HepG2 (cell line): Measurements from ENCODE around the gene SMIM14. TPM values are rescaled to one million over a fixed set of nuclear protein-coding genes. Genes with fewer than 3 reads are reported as not detected.
A peak's percentile ranks its signal among the peaks of the same experiment; 100 is the strongest.

Experiments used
- FIP1L1 ChIP-seq: fragments of 200-400 bp; formaldehyde crosslinking; IDR thresholded peaks from 2 replicates; pipeline ENCODE4 v1.6.1; 2018; ENCODE audit warnings: low read depth, mild to moderate bottlenecking, low read length, moderate library complexity, borderline replicate concordance; ENCODE audit not compliant: insufficient read depth
- HHEX ChIP-seq: IDR thresholded peaks from 2 replicates; pipeline ENCODE4 v1.6.1; 2016; ENCODE audit warnings: control low read depth
- HOXA5 ChIP-seq: sonication (generic); formaldehyde crosslinking; IDR thresholded peaks from 2 replicates; pipeline ENCODE4 v1.4.0; 2020; ENCODE audit warnings: missing genetic modification reagents
- HOXA7 ChIP-seq: sonication (generic); formaldehyde crosslinking; IDR thresholded peaks from 2 replicates; pipeline ENCODE4 v1.8.1; 2022; ENCODE audit warnings: mild to moderate bottlenecking, missing genetic modification reagents, moderate library complexity
- HOXD1 ChIP-seq: sonication (generic); formaldehyde crosslinking; IDR thresholded peaks from 2 replicates; pipeline ENCODE4 v1.5.0; 2020; ENCODE audit warnings: missing genetic modification reagents
- JUNB ChIP-seq: sonication (generic); formaldehyde crosslinking; IDR thresholded peaks from 2 replicates; pipeline ENCODE4 v1.8.0; 2022; ENCODE audit warnings: missing genetic modification reagents, mild to moderate bottlenecking, borderline replicate concordance
- MIER3 ChIP-seq: IDR thresholded peaks from 2 replicates; pipeline ENCODE4 v1.6.1; 2016; ENCODE audit warnings: missing compliant biosample characterization, borderline replicate concordance
- MTF2 ChIP-seq: sonication (generic); formaldehyde crosslinking; IDR thresholded peaks from 2 replicates; pipeline ENCODE4 v1.5.0; 2020; ENCODE audit warnings: missing genetic modification reagents, borderline replicate concordance
- MXI1 ChIP-seq: IDR thresholded peaks from 3 replicates; pipeline ENCODE4 v1.6.1; 2012; ENCODE audit warnings: low read depth, low read length, inconsistent platforms, borderline replicate concordance
- MZF1 ChIP-seq: sonication (generic); formaldehyde crosslinking; IDR thresholded peaks from 2 replicates; pipeline ENCODE4 v1.8.1; 2023; ENCODE audit warnings: mild to moderate bottlenecking, missing genetic modification reagents, borderline replicate concordance
- NCOA1 ChIP-seq: sonication (generic); formaldehyde crosslinking; IDR thresholded peaks from 2 replicates; pipeline ENCODE4 v1.9.0; 2021; ENCODE audit warnings: missing genetic modification reagents
- PHF21A ChIP-seq: sonication (generic); formaldehyde crosslinking; IDR thresholded peaks from 2 replicates; pipeline ENCODE4 v1.5.0; 2020; ENCODE audit warnings: mild to moderate bottlenecking, missing genetic modification reagents
- REPIN1 ChIP-seq: sonication (generic); formaldehyde crosslinking; IDR thresholded peaks from 2 replicates; pipeline ENCODE4 v1.8.0; 2022; ENCODE audit warnings: missing genetic modification reagents, low read depth, mild to moderate bottlenecking, borderline replicate concordance
- ZIK1 ChIP-seq: sonication (generic); formaldehyde crosslinking; IDR thresholded peaks from 2 replicates; pipeline ENCODE4 v1.5.0; 2020; ENCODE audit warnings: mild to moderate bottlenecking, low read depth, missing genetic modification reagents, borderline replicate concordance
- ZKSCAN8 ChIP-seq: IDR thresholded peaks from 2 replicates; pipeline ENCODE4 v1.6.1; 2016; ENCODE audit warnings: borderline replicate concordance, missing genetic modification reagents, missing compliant biosample characterization
- ZNF564 ChIP-seq: sonication (generic); formaldehyde crosslinking; IDR thresholded peaks from 2 replicates; pipeline ENCODE4 v1.8.1; 2023; ENCODE audit warnings: mild to moderate bottlenecking, missing genetic modification reagents
- ZNF614 ChIP-seq: IDR thresholded peaks from 2 replicates; pipeline ENCODE4 v1.6.1; 2018; ENCODE audit warnings: missing biosample characterization, missing genetic modification reagents, inconsistent platforms, borderline replicate concordance
- polyA plus RNA-seq, 8 experiments: library from polyadenylated mRNA; depleted of rRNA in 3 of 8; stranded (reverse) in 7 of 8; unstranded in 1 of 8; fragments of >200 nt; fragmentation: Illumina TruSeq in 4 of 8; extraction: Trizol in 4 of 8; gene quantifications; 2 replicates each; pipeline versions ENCODE4 v1.2.1 to v1.2.3, GENCODE V29; 2011 to 2016; ENCODE audit warnings: low read depth in 4 of 8, missing spikeins in 1 of 8, mixed read lengths in 1 of 8; ENCODE audit not compliant: insufficient read depth in 1 of 8
- total RNA-seq, 5 experiments: library from RNA; depleted of rRNA; stranded (reverse); fragments of >200 nt; fragmentation: Illumina TruSeq; extraction: Trizol; gene quantifications; 2 replicates each; pipeline ENCODE4 v1.2.3, GENCODE V29; 2016; ENCODE audit warnings: low read depth in 1 of 5
- TF ChIP-seq, protein P1 (sequence below): sonication (generic); formaldehyde crosslinking; IDR thresholded peaks from 2 replicates; pipeline ENCODE4 v1.4.0; 2020; ENCODE audit warnings: low read depth, mild to moderate bottlenecking, missing genetic modification reagents
- TF ChIP-seq, protein P2 (sequence below): sonication (generic); formaldehyde crosslinking; IDR thresholded peaks from 2 replicates; pipeline ENCODE4 v1.4.0; 2020; ENCODE audit warnings: missing genetic modification reagents
- TF ChIP-seq, protein P3 (sequence below): sonication (generic); formaldehyde crosslinking; conservative IDR thresholded peaks from 2 replicates; pipeline ENCODE4 v1.4.0; 2020; ENCODE audit warnings: missing genetic modification reagents
- TF ChIP-seq, protein P4 (sequence below): sonication (generic); formaldehyde crosslinking; IDR thresholded peaks from 2 replicates; pipeline ENCODE4 v1.4.0; 2020; ENCODE audit warnings: missing genetic modification reagents
- TF ChIP-seq, protein P5 (sequence below): sonication (generic); formaldehyde crosslinking; IDR thresholded peaks from 2 replicates; pipeline ENCODE4 v1.4.0; 2020; ENCODE audit warnings: mild to moderate bottlenecking, missing genetic modification reagents

Gene SMIM14
- total and polyA plus RNA-seq, 2 of the 13 experiments (the other 11 are each of a cell fraction or from before 2014, with no cell fraction given), result 16.3 to 28.1 TPM

DNA sequence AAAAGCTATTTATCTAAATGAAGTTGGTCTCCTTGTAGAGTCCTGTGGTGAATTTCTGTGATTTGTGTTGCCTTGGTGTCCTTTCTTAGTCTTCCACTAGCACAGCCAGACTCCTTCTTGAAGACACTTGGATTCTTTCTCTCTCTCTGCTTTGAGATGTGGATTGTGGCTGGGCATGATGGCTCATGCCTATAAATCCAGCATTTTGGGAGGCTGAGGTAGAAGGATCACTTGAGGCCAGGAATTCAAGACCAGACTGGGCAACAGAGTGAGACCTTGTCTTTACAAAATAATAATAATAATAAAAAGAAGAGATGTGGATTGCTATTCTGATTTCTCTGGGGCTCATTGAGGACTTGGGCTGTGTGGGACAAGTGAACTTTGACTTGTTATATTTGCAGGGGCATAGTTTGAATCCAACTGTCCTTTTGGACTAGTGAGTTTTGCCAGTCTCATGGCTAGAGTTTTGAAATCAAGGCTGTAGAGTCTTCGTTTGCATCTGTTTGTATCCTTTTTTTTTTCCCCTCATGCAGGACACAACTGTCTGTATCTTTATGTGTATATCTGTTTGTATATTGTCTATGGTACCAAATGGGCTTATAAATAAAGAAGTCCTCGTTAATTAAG is 11.1 kb upstream of the SMIM14 start (continued):
- TF ChIP-seq HOXA7 (CRISPR knock-in tag) (no peak), FIP1L1 (no peak), MXI1 (no peak), MZF1 (CRISPR knock-in tag) (no peak), JUNB (CRISPR knock-in tag) (no peak), MTF2 (CRISPR knock-in tag) (no peak), NCOA1 (no peak), ZIK1 (no peak), HOXA5 (CRISPR knock-in tag) (no peak), REPIN1 (CRISPR knock-in tag) (no peak), HHEX (CRISPR knock-in tag) (no peak), MIER3 (CRISPR knock-in tag) (no peak), ZKSCAN8 (CRISPR knock-in tag) (no peak), ZNF614 (CRISPR knock-in tag) (no peak), HOXD1 (CRISPR knock-in tag) (no peak), ZNF564 (CRISPR knock-in tag) (no peak), PHF21A (peak; percentile 28; the same call in 1 of the 2 replicates)
- TF ChIP-seq, protein P1, sequence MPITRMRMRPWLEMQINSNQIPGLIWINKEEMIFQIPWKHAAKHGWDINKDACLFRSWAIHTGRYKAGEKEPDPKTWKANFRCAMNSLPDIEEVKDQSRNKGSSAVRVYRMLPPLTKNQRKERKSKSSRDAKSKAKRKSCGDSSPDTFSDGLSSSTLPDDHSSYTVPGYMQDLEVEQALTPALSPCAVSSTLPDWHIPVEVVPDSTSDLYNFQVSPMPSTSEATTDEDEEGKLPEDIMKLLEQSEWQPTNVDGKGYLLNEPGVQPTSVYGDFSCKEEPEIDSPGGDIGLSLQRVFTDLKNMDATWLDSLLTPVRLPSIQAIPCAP (CRISPR knock-in tag), result no peak
- TF ChIP-seq, protein P2, sequence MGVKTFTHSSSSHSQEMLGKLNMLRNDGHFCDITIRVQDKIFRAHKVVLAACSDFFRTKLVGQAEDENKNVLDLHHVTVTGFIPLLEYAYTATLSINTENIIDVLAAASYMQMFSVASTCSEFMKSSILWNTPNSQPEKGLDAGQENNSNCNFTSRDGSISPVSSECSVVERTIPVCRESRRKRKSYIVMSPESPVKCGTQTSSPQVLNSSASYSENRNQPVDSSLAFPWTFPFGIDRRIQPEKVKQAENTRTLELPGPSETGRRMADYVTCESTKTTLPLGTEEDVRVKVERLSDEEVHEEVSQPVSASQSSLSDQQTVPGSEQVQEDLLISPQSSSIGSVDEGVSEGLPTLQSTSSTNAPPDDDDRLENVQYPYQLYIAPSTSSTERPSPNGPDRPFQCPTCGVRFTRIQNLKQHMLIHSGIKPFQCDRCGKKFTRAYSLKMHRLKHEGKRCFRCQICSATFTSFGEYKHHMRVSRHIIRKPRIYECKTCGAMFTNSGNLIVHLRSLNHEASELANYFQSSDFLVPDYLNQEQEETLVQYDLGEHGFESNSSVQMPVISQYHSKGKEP, result no peak
- TF ChIP-seq, protein P3, sequence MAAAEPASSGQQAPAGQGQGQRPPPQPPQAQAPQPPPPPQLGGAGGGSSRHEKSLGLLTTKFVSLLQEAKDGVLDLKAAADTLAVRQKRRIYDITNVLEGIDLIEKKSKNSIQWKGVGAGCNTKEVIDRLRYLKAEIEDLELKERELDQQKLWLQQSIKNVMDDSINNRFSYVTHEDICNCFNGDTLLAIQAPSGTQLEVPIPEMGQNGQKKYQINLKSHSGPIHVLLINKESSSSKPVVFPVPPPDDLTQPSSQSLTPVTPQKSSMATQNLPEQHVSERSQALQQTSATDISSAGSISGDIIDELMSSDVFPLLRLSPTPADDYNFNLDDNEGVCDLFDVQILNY (CRISPR knock-in tag), result no peak
- TF ChIP-seq, protein P4, sequence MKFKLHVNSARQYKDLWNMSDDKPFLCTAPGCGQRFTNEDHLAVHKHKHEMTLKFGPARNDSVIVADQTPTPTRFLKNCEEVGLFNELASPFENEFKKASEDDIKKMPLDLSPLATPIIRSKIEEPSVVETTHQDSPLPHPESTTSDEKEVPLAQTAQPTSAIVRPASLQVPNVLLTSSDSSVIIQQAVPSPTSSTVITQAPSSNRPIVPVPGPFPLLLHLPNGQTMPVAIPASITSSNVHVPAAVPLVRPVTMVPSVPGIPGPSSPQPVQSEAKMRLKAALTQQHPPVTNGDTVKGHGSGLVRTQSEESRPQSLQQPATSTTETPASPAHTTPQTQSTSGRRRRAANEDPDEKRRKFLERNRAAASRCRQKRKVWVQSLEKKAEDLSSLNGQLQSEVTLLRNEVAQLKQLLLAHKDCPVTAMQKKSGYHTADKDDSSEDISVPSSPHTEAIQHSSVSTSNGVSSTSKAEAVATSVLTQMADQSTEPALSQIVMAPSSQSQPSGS (CRISPR knock-in tag), result no peak
- TF ChIP-seq, protein P5, sequence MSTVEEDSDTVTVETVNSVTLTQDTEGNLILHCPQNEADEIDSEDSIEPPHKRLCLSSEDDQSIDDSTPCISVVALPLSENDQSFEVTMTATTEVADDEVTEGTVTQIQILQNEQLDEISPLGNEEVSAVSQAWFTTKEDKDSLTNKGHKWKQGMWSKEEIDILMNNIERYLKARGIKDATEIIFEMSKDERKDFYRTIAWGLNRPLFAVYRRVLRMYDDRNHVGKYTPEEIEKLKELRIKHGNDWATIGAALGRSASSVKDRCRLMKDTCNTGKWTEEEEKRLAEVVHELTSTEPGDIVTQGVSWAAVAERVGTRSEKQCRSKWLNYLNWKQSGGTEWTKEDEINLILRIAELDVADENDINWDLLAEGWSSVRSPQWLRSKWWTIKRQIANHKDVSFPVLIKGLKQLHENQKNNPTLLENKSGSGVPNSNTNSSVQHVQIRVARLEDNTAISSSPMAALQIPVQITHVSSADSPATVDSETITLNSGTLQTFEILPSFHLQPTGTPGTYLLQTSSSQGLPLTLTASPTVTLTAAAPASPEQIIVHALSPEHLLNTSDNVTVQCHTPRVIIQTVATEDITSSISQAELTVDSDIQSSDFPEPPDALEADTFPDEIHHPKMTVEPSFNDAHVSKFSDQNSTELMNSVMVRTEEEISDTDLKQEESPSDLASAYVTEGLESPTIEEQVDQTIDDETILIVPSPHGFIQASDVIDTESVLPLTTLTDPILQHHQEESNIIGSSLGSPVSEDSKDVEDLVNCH, result no peak
